ENCODE results near the gene OGFOD3. TPM values are rescaled to one million over a fixed set of nuclear protein-coding genes. Genes with fewer than 3 reads are reported as not detected.

Gene OGFOD3
- total and polyA plus RNA-seq, 2 donors (not counting 1 experiment from before 2014, with no cell fraction given): 22.6 to 30.5 TPM

DNA sequence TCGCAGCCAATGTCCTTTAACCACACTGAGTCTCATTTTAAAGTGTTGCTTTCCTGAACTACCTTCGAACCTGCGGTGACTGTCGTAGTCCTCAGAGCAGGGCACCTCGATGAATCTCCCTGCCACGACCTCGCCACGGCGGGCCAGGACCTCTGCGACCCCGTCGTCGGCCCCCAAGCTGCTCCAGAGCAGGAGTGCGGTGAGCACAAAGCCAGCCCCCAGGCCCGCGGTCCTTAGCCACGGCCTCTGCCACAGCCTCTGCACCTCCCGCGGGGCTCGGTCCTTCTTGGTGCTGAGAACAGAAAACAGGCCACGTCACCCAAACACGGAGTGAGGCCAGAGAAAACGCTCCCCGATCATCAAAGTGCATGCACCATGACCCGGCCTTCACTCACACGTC lies 3.0 kb downstream of the OGFOD3 start:
- H3K4me1 ChIP-seq (ENCODE audit: control insufficient read depth in 2 of 2, insufficient read depth in 2 of 2, low read length in 2 of 2): peaks cover 18 to 27% of the 10 kb centered on the region in 2 donors
- H3K4me3 ChIP-seq (ENCODE audit: control extremely low read depth in 1 of 5, extremely low read depth in 1 of 5, insufficient read depth in 1 of 5, low read depth in 2 of 5, low read length in 4 of 5): no peak overlapping the region
- POLR2A ChIA-PET: no interaction called here
- H4K20me1 ChIP-seq (ENCODE audit: control insufficient read depth, insufficient read depth, low read length, poor library complexity, severe bottlenecking): peaks cover 57% of the 10 kb centered on the region
- no peak overlapping the region for H2AFZ ChIP-seq (ENCODE audit: insufficient read depth, low read depth, low read length, poor library complexity, severe bottlenecking)
- peaks cover 0 to 16% of the 10 kb centered on the region in 2 experiments for H3K36me3 ChIP-seq (replicated peaks in 1 of 2; ENCODE audit: control extremely low read depth in 1 of 2, control insufficient read depth in 1 of 2, extremely low read depth in 1 of 2, insufficient read depth in 2 of 2, low read length in 1 of 2)
- H3K9me3 ChIP-seq (ENCODE audit: control extremely low read depth in 1 of 3, control insufficient read depth in 2 of 3, insufficient read depth in 1 of 3, low read length in 2 of 3): no peaks in the 10 kb centered on the region
- Mint-ChIP-seq H3K9me3 (ENCODE audit: insufficient read depth) (no peaks in the 10 kb centered on the region), H3K4me1 (peaks cover 26% of the 10 kb centered on the region), H3K27ac (no peak overlapping the region), H3K4me3 (no peak overlapping the region), H3K27me3 (no peaks in the 10 kb centered on the region)
- no peak overlapping the region for H3K9ac ChIP-seq (ENCODE audit: low read length)
- no peaks in the 10 kb centered on the region for H3K27me3 ChIP-seq (replicated peaks in 1 of 4; ENCODE audit: control extremely low read depth in 1 of 4, control insufficient read depth in 3 of 4, insufficient read depth in 4 of 4, low read length in 3 of 4)
- H3K79me2 ChIP-seq (ENCODE audit: control insufficient read depth, insufficient read depth, low read length): peaks cover 52% of the 10 kb centered on the region
- no peak overlapping the region for H3K4me2 ChIP-seq (replicated peaks; ENCODE audit: low read depth, low read length, poor library complexity, severe bottlenecking)
- ATAC-seq (ENCODE audit: low read depth) (no peak), DNase-seq (no peak)
- intact Hi-C loops (cut with micrococcal nuclease): loop anchor here (2.0 to 10.0 kb wide), 4 partner anchors 63 to 211 kb away; no protein-coding TSS in a partner anchor
- no peak for TF ChIP-seq EZH2 (IDR thresholded peaks at IDR 0.05; ENCODE audit: borderline replicate concordance, insufficient read depth, low read depth, low read length, poor library complexity, severe bottlenecking)
- TF ChIP-seq, protein P1, sequence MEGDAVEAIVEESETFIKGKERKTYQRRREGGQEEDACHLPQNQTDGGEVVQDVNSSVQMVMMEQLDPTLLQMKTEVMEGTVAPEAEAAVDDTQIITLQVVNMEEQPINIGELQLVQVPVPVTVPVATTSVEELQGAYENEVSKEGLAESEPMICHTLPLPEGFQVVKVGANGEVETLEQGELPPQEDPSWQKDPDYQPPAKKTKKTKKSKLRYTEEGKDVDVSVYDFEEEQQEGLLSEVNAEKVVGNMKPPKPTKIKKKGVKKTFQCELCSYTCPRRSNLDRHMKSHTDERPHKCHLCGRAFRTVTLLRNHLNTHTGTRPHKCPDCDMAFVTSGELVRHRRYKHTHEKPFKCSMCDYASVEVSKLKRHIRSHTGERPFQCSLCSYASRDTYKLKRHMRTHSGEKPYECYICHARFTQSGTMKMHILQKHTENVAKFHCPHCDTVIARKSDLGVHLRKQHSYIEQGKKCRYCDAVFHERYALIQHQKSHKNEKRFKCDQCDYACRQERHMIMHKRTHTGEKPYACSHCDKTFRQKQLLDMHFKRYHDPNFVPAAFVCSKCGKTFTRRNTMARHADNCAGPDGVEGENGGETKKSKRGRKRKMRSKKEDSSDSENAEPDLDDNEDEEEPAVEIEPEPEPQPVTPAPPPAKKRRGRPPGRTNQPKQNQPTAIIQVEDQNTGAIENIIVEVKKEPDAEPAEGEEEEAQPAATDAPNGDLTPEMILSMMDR (IDR thresholded peaks at IDR 0.05): no peak
- CTCF ChIA-PET: interaction anchor here (0.8 to 1.6 kb wide), 2 partner anchors 63 to 65 kb away, joined by 5 read pairs; no protein-coding TSS in a partner anchor
- no peak overlapping the region for H3K27ac ChIP-seq (ENCODE audit: low read length in 2 of 2)
- 97% methylated on average over 26 of the region's 26 CpGs for WGBS (ENCODE audit: insufficient coverage)

DNA sequence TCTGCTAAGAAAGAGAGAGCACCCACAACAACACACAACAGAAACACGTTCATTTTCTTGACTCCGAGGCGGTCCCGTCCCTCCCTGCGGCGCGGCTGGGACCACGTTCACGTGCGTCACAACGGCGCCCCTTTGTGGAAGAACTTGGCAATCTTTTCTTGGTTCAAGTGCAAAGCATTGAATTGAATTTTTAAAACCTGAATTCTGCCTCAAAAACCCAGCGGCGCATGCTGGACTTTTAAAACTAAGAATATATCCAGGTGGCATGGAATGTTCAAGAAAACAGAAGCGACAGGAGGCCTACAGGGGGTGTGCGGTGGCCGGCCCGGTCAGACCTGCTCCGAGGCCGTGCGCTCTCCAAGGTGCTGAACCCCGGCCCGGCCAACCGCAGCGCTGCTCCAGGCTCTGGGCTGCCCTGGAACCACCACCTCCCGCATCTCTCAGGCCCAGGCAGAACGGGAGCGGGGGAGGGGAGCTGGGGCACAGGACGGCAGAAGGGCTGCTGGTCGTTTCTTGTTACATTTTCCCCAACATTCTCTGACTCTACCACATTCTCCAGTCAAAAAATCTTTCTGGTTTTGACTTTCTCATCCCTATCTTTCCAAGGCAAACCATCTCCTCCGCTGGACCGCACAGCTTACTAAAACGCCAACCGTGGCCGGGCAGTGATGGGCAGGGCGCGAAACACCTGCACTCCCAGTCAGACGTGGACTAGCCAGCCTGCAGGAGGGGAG lies 3.7 kb downstream of the OGFOD3 start:
- DNase-seq (peak; percentile 78), ATAC-seq (ENCODE audit: low read depth) (no peak)
- H3K27ac ChIP-seq (ENCODE audit: low read length in 2 of 2): no peak overlapping the region
- ChIA-PET POLR2A (interaction anchor here (0.6 kb wide), 1 partner anchor 62 kb away, joined by 5 read pairs; no protein-coding TSS in a partner anchor), CTCF (interaction anchor here (0.8 to 1.6 kb wide), 3 partner anchors 62 to 139 kb away, joined by 3 to 5 read pairs (median 5); no protein-coding TSS in a partner anchor)
- intact Hi-C loops (cut with micrococcal nuclease): loop anchor here (1.0 to 10.0 kb wide), 6 partner anchors 36 to 210 kb away; partner anchors contain the start of genes CYBC1 and NARF
- no peak overlapping the region for H2AFZ ChIP-seq (ENCODE audit: insufficient read depth, low read depth, low read length, poor library complexity, severe bottlenecking)
- H3K4me2 ChIP-seq (replicated peaks; ENCODE audit: low read depth, low read length, poor library complexity, severe bottlenecking): peak overlapping the region; percentile 48
- Mint-ChIP-seq H3K4me1 (peaks cover 22% of the 10 kb centered on the region), H3K9me3 (ENCODE audit: insufficient read depth) (no peaks in the 10 kb centered on the region), H3K4me3 (no peak overlapping the region), H3K27ac (no peak overlapping the region), H3K27me3 (no peaks in the 10 kb centered on the region)
- no peaks in the 10 kb centered on the region for H3K27me3 ChIP-seq (replicated peaks in 1 of 4; ENCODE audit: control extremely low read depth in 1 of 4, control insufficient read depth in 3 of 4, insufficient read depth in 4 of 4, low read length in 3 of 4)
- H3K4me1 ChIP-seq (ENCODE audit: control insufficient read depth in 2 of 2, insufficient read depth in 2 of 2, low read length in 2 of 2): peaks cover 14 to 25% of the 10 kb centered on the region in 2 donors
- H3K9me3 ChIP-seq (ENCODE audit: control extremely low read depth in 1 of 3, control insufficient read depth in 2 of 3, insufficient read depth in 1 of 3, low read length in 2 of 3): no peaks in the 10 kb centered on the region
- H3K4me3 ChIP-seq (ENCODE audit: control extremely low read depth in 1 of 5, extremely low read depth in 1 of 5, insufficient read depth in 1 of 5, low read depth in 2 of 5, low read length in 4 of 5): no peak overlapping the region
- peaks cover 0 to 18% of the 10 kb centered on the region in 2 experiments for H3K36me3 ChIP-seq (replicated peaks in 1 of 2; ENCODE audit: control extremely low read depth in 1 of 2, control insufficient read depth in 1 of 2, extremely low read depth in 1 of 2, insufficient read depth in 2 of 2, low read length in 1 of 2)
- H3K79me2 ChIP-seq (ENCODE audit: control insufficient read depth, insufficient read depth, low read length): peaks cover 54% of the 10 kb centered on the region
- TF ChIP-seq EZH2 (IDR thresholded peaks at IDR 0.05; ENCODE audit: borderline replicate concordance, insufficient read depth, low read depth, low read length, poor library complexity, severe bottlenecking): no peak
- TF ChIP-seq, protein P1 (IDR thresholded peaks at IDR 0.05): peak; percentile 71
- 35% methylated on average over 36 of the region's 38 CpGs for WGBS (ENCODE audit: insufficient coverage)
- peaks cover 61% of the 10 kb centered on the region for H4K20me1 ChIP-seq (ENCODE audit: control insufficient read depth, insufficient read depth, low read length, poor library complexity, severe bottlenecking)
- no peak overlapping the region for H3K9ac ChIP-seq (ENCODE audit: low read length)
